Fibroblast of lung (primary cell): ENCODE results near the gene PRDM16.

ENCODE experiments used
- CTCF ChIP-seq, 2 donors: IDR thresholded peaks in 1 of 2; conservative IDR thresholded peaks in 1 of 2; 1 replicate in 1 of 2; 2 replicates in 1 of 2; pipeline ENCODE4 v1.5.1; 2011 to 2012; ENCODE audit warnings: low read length in 2 of 2, control low read depth in 1 of 2, inconsistent platforms in 1 of 2, low read depth in 1 of 2, mild to moderate bottlenecking in 1 of 2
- EZH2 ChIP-seq: IDR thresholded peaks from 2 replicates; pipeline ENCODE4 v1.5.1; 2012; ENCODE audit warnings: low read length, control low read depth, mild to moderate bottlenecking; ENCODE audit errors: missing control alignments

GRCh38 chr1:3469104-3469848 lies 400.3 kb downstream of the PRDM16 start:
- no peak for TF ChIP-seq CTCF (conservative IDR thresholded peaks at IDR 0.05 in 1 of 2, IDR thresholded peaks at IDR 0.05 in 1 of 2; ENCODE audit: low read depth in 1 of 2, low read length in 2 of 2)
- TF ChIP-seq EZH2, result no peak
